Dermis blood vessel endothelial cell (primary cell): Measurements from ENCODE around the gene INO80. TPM values are rescaled to one million over a fixed set of nuclear protein-coding genes. Genes with fewer than 3 reads are reported as not detected.
"Not testable (repeated sequence)": the region's sequence is repeated elsewhere in the genome, so short reads cannot be mapped to it uniquely, and the experiment has no call there.

Experiments used
- DNase-seq: peaks from one replicate; pipeline ENCODE4 v3.0.0; 2010
- total RNA-seq: library from RNA; depleted of rRNA; stranded (reverse); fragments of >200 nt; gene quantifications from 2 replicates; pipeline ENCODE4 v1.2.3, GENCODE V29; 2014

Gene INO80
- total RNA-seq, 1 donor from 2014 or later: 26.2 TPM

DNA sequence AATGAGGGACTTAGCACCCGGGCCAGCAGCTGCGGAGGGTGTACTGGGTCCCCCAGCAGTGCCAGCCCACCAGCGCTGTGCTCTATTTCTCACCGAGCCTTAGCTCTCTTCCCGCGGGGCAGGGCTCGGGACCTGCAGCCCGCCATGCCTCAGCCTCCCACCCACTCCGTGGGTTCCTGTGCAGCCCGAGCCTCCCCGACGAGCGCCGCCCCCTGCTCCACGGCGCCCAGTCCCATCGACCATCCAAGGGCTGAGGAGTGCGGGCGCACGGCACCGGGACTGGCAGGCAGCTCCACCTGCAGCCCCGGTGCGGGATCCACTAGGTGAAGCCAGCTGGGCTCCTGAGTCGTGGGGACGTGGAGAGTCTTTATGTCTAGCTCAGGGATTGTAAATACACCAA is 154.3 kb downstream of the INO80 start:
- not testable (repeated sequence) for DNase-seq

DNA sequence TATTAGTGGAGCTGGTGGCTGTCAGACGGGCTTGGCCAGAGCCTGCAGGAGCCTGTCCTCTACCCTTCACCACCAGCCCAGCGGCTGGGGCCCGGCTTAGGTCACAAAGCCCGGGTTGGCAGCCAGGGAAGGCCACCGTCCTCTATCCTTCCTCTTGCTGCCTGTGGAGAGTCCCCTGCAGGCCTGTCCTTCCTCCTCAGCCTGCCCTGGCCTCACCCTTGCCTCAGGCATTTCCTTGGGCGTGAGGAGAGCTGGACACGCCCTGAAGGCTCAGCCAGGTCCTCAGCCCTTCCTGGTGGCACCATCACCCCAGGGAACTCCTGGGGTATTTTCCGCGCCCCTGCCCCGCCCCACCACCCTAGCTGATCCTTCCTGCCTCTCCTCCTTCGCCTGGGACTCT is 155.2 kb downstream of the INO80 start:
- no peak for DNase-seq

DNA sequence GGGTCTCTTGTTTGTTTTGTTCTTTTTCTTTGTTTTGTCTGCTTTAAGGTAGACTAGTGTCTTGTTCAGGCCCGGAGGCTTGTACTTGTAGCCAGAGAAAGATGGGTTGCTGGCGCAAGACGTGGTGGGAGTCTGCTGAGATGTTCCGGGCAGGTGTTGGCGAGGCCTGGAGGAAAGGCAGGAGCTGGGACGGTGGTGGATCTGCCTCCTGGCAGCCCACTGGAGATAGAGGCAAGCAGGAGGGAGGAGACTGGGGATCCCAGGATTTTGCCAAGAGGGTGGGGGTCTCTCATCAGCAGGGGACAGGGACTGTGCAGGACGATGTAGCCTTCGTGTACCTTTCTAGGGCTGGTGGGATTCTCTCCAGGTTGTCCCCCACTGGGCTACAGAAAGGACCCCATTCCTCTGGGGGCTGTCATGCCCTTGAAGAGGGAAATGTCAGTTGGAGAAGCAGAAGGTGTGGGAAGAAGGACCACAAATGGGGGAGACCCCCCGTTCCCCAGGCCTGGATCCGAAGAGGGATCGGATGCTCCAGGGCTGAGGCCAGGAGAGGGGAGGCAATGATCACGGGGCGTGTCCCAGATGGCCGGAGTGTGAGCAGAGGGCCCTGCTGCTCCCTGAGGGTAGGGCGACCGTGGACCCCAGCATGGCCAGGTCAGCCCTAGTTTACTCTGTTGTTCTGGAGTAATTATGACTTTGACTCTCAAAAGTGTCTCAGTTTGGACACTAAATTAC is 155.8 kb downstream of the INO80 start:
- DNase-seq: no peak

DNA sequence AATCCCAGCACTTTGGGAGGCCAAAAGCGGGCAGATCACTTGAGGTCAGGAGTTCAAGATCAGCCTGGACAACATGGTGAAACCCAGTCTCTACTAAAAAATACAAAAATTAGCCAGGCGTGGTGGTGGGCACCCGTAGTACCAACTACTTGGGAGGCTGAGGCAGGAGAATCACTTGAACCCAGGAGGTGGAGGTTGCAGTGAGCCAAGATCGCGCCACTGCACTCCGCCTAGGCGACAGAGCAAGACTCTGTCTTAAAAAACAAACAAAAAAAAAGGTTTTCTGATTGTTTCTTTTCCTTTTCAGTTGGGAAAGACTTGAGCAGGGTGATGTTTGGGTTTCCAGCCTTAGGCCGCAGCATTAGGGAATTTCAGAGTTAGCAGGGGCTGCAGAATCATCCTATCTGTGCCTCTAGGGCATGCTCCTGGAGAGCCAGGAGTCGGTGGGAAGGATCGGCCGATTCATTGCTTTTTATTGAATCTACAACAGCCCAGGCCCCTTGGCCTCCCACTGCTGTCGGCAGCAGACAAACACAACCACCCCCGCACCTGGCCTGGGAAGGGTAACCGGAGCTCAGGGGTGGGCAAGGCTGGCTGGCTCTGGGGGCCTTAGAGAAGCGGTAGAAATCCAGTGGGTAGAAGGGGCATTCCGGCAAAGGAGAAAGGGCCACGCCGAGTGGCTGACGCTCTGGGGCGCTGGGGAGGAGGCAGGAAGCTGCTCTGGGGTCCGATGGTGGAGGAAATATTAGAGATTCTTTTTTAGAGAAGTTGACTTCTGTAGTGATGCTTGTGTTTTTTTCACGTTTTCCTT is 156.5 kb downstream of the INO80 start:
- no peak for DNase-seq

DNA sequence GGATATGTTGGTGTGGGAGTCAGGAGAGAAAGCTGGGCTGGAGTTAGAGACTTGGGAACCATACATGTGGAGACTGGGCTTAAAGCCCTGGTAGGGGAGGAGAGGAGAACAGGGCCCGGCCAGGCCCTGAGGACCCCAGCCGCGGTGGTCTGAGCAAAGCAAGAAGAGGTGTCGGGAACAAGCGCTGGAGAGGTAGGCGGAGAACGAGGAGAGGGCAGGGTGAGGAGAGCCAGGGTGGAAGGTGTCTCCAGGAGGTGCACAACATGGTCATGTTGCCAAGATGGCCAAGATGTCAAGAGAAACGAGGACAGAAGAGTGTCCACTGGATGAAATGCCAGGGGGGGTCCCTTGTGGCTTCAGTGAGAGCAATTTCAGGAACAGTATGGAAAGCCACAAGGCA is 157.4 kb downstream of the INO80 start:
- no peak for DNase-seq

DNA sequence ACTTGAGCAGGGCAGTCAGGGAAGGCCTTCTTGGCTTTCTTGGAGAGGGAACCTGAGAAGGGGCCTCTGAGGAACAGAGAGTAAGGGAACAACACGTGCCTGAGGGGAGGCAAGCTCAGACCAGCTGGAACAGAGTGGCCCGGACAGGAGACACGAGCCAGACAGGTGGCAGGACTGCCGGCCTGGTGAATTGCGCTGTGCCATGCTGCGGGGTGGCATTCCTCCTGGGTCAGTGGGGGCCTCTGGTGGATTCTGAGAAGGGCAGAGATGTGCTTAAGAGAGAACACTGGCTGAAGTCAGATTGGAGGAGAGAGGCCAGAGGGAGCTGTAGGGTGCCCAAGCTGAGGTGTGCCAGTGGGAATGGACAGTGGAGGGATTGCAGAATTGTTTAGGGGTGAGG is 157.9 kb downstream of the INO80 start:
- no peak for DNase-seq

DNA sequence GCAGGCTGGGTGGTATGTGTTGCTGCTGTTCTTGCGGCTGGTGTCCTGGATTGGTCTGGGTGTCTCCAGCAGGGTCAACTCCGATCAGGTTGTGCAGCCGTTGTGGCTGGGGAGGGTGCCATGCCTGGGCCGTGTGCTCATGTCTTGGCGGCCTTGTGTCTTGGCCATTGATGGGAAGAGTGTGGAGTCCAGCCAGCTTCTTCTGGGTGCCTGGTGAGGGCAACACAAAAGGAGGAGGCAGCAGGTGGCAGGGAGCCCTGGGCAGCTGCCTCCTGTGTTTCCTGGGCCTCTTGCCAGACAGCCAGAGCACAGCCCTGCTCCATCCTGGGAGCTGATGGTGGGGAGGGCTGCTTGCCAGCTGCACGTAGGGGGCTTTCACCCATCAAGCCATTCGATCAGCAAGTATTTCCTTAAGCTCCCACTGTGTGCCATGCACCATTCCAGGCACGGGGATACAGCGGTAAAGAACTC is 158.5 kb downstream of the INO80 start:
- no peak for DNase-seq

DNA sequence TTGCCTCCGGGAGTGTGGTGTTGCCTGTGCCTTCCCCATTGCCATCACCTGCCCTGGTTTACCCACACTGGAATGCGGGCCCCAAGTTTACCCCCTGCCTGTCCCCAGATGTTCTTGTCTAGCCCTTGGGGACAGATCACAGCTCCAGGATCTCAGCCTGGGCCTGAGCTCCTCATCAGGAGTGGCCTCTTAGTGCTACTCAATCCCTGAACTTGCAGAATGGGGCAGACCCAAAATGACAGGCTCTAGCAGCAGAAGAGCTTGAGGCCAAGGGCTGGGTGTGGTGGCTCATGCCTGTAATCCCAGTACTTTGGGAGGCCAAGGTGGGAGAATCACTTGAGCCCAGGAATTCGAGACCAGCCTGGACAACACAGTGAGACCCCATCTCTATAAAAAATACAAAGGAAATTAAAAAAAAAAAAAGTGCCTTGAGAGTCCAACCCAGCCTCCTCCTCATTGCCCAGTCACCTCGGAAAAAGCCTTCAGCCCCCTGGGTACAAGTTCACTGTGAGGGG is 159.0 kb downstream of the INO80 start:
- DNase-seq: no peak

DNA sequence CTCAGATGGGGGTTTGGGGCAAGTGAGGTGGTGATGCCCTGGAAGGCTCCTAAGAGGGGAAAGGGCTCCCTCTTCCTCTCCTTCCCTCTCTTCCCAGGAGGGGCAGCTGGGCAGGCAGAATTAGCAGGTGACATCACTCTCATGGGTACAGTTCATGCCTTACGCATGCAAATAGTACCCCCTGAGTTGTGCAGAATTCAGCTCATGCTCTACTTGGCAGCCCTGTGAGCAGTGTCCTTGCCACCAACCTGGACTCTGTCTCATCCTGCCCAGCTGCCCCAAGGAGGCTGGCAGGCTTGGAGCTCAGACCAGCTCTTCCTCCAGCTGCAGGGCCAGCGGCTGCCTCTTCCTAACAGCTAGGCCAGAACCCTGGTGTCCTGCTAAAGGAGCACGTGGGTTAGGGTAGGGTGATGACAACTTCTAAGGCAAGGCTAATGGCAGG is 159.5 kb downstream of the INO80 start:
- DNase-seq: no peak

DNA sequence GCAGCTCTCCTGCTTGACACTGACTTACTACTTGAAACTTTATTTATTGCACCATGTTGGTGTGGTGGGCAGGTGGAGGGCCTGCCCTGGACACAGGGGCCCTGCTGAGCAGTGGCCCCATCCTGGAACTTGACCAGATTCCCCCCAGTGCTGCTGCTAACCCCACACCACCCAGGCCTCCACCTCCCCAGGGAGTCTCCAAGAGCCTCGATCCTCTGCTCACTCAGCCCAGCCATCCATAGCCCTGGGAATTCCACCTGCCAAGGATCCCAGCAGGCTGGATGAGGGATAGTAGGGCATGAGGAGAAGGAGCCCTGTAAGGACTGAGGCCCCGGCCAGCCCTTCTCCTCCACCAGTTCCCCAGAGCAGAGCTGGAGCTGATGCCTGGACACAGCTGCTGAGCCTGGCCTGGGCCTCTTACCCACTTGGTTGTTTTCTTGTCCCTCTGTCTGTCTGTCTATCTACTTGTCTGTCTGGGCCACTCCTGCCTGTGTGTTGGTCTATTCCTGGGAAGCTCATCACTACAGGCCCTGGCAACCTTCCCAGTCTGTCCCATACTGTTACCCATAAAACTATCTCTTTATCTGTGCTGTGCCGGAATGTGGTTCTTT is 160.0 kb downstream of the INO80 start:
- no peak for DNase-seq

DNA sequence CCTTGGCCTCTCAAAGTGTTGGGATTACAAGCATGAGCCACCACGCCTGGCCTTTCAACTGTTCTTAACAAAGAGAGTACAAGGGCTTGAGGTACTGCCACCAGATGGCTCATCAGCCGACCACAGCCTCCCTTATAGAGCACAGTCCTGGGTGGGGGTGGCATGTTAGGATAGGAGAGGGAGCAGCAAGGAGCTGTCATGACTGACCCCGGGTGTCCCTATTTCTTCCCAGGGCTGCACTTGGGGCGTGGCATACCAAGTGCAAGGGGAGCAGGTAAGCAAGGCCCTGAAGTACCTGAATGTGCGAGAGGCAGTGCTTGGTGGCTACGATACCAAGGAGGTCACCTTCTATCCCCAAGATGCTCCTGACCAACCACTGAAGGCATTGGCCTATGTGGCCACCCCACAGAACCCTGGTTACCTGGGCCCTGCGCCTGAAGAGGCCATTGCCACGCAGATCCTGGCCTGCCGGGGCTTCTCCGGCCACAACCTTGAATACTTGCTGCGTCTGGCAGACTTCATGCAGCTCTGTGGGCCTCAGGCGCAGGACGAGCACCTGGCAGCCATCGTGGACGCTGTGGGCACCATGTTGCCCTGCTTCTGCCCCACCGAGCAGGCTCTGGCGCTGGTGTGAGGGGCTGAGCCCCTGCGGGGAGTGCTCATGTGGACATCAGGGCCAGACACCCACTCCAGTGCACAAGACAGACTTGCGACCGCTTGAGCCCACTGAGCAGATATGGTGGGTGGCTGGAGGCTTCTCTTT is 160.8 kb downstream of the INO80 start:
- no peak for DNase-seq

DNA sequence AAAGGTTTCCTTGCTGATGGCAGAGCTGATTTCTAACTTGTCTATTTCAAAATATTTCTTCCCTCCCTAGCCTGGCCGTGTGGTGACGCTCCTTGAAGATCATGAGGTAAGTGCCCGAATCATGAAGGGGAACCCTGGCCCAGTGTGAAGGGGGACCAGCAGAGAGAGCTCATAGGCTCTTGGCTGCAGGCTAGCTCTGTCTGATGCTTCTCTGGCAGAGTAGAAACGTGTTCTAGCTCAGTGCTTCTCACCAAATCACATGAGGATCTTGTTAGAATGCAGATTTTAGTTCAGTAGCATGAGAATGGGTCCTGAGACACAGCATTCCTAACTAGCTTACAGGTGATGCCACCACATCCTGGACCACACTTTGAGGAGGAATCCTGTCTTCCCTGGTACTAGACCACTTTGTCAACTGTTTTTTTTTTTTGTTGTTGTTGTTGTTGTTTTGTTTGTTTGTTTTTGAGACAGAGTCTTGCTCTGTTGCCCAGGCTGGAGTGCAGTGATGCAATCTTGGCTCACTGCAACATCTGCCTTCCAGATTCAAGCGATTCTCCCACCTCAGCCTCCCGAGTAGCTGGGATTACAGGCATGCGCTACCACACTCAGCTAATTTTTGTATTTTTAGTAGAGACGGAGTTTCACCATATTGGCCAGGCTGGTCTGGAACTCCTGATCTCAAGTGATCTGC is 161.8 kb downstream of the INO80 start:
- not testable (repeated sequence) for DNase-seq

DNA sequence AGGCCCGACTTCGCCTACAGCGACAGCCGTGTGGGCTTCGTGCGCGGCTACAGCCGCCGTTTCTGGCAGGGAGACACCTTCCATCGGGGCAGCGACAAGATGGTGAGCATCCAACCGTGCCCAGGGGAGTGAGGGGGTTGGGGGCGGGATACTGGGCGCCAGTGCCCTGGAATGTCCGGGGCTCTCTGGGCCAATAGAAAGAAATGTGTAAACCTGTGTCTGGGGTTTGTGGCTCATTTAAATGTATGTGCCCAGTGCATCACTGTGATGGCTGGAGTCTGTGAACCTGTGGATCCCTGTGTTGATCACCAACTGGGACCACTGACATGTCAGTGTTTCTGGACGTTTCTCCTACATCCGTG is 162.4 kb downstream of the INO80 start:
- DNase-seq: no peak

DNA sequence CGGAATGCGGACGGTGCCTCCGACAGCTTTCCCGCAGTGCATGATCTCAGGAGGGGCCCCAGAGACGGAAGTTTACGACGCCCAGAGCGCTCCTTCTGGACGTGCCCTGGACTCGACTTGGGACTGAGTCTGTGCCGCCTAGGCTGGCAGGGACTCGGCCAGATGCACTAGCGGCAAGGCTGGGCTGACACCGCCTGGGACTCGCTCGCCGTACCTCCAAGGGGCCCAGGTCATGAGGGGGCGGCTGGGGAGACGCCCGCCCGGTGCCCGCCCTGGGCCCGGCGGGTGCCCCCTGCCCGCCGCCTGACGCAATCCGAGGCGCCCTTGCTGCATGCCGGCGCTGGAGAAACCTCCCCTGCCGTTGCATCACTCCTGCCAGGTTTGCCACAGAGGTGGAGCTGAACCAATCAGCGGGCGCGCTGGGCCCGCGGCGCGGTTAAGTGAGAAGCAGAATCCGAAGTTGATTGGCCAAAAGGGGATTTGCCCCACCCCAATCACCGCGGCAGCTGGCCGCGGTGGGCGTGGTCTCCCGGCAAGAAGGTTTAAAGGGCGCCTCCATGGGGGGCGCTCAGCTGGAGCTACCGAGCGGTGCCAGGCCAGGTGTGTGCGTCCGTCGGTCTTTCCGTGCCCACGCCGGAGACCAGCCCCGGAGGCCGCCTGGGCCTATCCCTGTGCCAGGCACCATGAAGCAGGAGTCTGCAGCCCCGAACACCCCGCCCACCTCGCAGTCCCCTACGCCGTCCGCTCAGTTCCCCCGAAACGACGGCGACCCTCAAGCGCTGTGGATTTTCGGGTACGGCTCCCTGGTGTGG is 163.0 kb downstream of the INO80 start, which contains the start of gene CHAC1:
Gene CHAC1 (plus strand): TSS at position 571 of the 812 bp plus-strand sequence. CDS start 113 bp downstream, at position 684.
- peak; percentile 97 for DNase-seq

DNA sequence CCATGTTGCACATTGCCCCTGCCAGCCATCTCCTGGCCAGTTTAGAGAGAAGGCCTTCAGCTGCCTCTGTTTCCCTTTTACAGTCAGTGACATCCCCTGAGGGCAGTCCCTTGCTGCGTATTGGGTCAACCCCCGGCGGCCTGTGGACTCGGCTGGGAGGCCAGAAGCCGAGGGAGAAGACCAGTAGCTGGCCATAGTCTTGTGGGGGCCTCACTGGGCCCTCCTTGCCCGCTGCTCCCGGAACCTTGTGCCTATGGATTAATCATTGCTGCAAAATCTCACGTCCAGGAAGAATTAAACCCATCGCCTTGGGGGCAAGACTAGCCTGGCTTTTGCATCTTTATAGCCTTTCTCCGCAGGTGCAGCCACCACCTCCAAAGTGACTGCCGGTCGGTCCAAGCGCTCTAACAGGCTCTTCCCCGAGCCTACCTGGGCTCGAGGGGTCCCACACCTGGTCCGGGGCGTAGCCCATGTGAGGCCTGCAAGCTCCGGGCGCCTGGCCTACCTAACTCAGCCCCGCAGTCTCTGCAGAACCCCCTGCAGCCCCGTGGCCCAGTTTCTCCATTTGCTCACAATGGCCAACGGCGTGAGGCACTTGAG is 163.7 kb downstream of the INO80 start:
- no peak for DNase-seq

DNA sequence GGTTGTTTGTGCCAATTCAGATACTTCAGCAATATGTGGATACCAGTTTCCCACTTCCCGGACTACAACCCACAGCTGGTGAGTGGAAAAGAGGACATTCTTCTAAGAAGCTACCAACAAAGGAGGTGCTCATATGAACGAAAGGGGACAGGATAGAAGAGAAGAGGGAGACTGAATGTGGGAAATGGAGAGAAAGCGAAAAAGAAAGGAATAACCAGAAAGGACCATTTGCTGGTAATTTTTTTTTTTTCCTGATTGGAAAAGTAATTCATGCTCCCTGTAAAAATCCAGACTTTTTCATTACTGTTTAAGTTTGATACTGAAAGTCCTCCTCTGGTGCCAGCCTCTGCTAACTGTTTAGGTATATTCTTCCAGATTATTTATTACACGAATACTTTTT is 164.3 kb downstream of the INO80 start:
- DNase-seq: no peak

DNA sequence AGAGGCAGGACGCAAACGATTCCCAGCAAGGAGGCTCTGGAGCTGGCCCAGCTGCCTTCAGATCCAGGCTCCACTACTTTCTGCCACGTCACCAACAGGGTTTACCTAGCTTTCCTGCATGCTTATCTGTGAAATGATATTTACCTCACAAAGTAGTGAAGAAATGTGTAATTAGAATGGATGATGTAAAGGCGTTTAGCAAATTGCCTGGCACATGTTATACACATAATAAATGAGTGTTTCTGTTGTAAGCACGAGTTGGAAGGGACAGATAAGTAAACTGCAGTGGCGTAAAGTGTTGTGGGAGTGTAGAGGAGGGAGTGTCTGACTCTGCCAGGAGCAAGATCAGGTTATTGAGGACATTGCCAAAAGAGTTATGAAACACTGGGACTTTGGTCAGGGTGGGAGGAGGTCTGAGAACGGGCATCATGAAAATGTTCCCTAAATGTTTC is 166.3 kb downstream of the INO80 start:
- DNase-seq: no peak

DNA sequence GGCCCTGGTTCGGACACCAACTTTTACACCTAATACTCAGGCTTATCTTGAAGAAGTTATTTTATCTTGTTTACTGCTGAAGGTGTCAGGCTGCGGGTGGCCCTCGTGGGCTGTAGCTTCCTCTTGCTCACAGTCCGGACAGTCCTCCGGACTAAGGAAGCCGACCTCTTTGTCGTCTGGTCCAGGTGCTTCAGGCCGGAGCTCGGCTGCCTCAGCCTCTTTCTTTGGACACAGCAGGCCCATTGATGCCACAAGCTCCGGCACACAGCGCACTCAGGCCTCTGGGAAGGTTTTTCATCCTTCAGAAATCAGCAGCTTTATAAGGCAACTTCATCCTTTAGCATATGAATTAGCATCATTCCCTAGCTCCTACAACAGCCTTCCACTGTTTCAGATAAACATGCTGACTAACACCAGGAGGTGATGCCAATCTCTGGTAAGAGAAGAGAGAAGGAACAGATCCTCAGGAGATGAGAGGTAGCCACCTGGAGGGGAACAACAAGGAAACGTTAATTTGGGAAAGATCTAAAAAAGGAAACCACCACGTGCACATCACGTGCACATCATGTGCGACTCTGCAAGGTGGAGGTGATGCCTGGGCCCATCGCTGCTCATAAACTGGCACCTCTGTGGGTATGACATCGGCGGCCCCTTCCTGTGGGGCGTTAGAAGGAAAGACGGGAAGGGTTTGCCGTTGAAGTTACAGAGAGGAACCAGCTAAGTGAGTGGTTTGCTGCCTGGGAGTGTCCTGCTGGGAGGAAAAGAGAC is 167.2 kb downstream of the INO80 start:
- no peak for DNase-seq

DNA sequence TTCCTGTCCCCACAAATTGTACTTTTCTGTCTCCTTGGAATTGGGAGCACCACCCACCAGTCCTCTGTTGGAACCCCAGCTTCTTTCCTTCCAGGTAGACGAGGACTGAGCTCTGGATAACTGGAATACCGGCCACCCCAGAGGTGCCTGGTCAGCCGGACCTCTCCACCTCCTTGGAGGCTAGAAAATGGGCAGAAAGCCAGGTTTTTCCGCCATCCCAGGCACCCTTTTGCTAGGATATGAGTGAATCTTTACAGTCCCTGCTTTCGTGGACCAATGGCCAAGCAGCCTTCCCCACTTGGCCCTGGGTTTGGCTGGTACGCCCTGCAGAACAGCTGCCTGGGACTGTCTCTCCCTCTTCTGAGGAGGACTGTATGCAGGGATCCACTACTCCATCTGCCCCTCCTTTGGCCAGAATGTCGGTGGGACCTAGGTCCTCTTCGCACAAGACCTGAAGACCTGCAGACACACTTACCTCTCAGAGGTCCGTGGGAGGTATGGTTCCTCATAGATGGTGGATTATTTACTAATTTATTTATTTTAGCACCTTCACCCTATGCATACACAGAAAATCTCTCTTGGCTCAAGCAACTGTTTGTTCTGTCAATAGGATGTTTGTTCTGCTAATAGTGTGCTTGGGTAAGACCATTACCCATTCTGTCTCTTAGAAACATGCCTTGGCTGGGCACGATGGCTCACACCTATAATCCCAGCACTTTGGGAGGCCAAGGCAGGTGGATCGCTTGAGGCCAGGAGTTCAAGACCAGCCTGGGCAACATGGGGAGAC is 171.4 kb downstream of the INO80 start:
- no peak for DNase-seq
